Loucy (cell line): ENCODE measurements around the gene PDCL3.

Experiments used
- EZH2phosphoT487 ChIP-seq: fragments of 200-600 bp; IDR thresholded peaks from 2 replicates; pipeline ENCODE4 v1.6.1; 2018; ENCODE audit warnings: antibody characterized with exemption, mild to moderate bottlenecking, moderate library complexity, borderline replicate concordance
- TF ChIP-seq, protein P1 (sequence below): fragments of 200-600 bp; sonication (generic); conservative IDR thresholded peaks from 2 replicates; pipeline ENCODE4 v1.5.1; 2014; ENCODE audit warnings: mild to moderate bottlenecking, antibody characterized with exemption, low read length

DNA sequence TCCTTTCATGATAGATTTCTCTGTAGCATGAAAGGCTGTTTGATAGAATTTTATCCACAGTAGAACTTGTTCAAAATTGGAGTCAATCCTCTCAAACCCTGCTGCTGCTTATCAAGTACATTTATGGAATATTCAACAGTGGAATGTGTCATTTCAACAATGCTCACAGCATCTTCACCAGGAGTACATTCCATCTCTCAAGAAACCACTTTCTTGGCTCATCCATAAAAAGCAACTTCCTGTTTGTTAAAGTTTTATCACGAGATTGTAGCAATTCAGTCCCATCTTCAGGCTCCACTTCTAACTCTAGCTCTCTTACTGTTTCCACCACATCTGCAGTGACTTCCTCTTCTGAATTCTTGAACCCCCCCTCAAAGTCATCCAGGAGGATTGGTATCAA lies 29.4 kb downstream of the PDCL3 start:
- TF ChIP-seq, protein P1, sequence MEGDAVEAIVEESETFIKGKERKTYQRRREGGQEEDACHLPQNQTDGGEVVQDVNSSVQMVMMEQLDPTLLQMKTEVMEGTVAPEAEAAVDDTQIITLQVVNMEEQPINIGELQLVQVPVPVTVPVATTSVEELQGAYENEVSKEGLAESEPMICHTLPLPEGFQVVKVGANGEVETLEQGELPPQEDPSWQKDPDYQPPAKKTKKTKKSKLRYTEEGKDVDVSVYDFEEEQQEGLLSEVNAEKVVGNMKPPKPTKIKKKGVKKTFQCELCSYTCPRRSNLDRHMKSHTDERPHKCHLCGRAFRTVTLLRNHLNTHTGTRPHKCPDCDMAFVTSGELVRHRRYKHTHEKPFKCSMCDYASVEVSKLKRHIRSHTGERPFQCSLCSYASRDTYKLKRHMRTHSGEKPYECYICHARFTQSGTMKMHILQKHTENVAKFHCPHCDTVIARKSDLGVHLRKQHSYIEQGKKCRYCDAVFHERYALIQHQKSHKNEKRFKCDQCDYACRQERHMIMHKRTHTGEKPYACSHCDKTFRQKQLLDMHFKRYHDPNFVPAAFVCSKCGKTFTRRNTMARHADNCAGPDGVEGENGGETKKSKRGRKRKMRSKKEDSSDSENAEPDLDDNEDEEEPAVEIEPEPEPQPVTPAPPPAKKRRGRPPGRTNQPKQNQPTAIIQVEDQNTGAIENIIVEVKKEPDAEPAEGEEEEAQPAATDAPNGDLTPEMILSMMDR: no peak
- TF ChIP-seq EZH2phosphoT487: no peak
